Right atrium auricular region (tissue), 2 donors: ENCODE measurements around the gene HES7. TPM values are rescaled to one million over a fixed set of nuclear protein-coding genes. Genes with fewer than 3 reads are reported as not detected.

ENCODE experiments used
- DNase-seq: peaks from one replicate; pipeline ENCODE4 v3.0.0-alpha.2; 2019; ENCODE audit warnings: low spot score
- H3K27ac ChIP-seq, 2 donors: fragments of 200-600 bp; sonication (generic); 1 replicate in 1 of 2; 2 replicates in 1 of 2; pipeline ENCODE4 v1.5.1; 2016 to 2019
- H3K27me3 ChIP-seq, 2 donors: fragments of 200-600 bp; sonication (generic); one replicate each; pipeline versions ENCODE4 v1.5.1 to v1.6.0; 2017 to 2019
- H3K36me3 ChIP-seq: fragments of 200-600 bp; sonication (generic); one replicate; pipeline ENCODE4 v1.5.1; 2016
- H3K4me1 ChIP-seq, 2 donors: fragments of 200-600 bp; sonication (generic); one replicate each; pipeline versions ENCODE4 v1.5.1 to v1.6.0; 2017 to 2019
- H3K4me3 ChIP-seq, 2 donors: fragments of 200-600 bp; sonication (generic); 1 replicate in 1 of 2; 2 replicates in 1 of 2; pipeline ENCODE4 v1.5.1; 2017 to 2019; ENCODE audit warnings: mild to moderate bottlenecking in 1 of 2, moderate library complexity in 1 of 2
- H3K9me3 ChIP-seq, 2 donors: fragments of 200-600 bp; sonication (generic); one replicate each; pipeline ENCODE4 v1.5.1; 2019
- total RNA-seq, 2 donors: library from RNA; depleted of rRNA; stranded (reverse); fragments of >200 nt; gene quantifications; one replicate each; pipeline ENCODE4 v1.1.0, GENCODE V29; 2016
- TF ChIP-seq, protein P1 (sequence below), 2 donors: fragments of 200-600 bp; sonication (generic); IDR thresholded peaks; one replicate each; pipeline ENCODE4 v1.5.1; 2019; ENCODE audit warnings: antibody characterized with exemption in 2 of 2

HES7 gene
- total RNA-seq, 2 donors from 2014 or later: not detected

- Histone ChIP-seq H3K9me3 (no peaks in the 10 kb centered on the region), H3K27me3 (no peaks in the 10 kb centered on the region), H3K27ac (no peak overlapping the region), H3K4me1 (peaks cover 0 to 38% of the 10 kb centered on the region in 2 donors), H3K36me3 (no peaks in the 10 kb centered on the region), H3K4me3 (no peak overlapping the region)
- TF ChIP-seq, protein P1, sequence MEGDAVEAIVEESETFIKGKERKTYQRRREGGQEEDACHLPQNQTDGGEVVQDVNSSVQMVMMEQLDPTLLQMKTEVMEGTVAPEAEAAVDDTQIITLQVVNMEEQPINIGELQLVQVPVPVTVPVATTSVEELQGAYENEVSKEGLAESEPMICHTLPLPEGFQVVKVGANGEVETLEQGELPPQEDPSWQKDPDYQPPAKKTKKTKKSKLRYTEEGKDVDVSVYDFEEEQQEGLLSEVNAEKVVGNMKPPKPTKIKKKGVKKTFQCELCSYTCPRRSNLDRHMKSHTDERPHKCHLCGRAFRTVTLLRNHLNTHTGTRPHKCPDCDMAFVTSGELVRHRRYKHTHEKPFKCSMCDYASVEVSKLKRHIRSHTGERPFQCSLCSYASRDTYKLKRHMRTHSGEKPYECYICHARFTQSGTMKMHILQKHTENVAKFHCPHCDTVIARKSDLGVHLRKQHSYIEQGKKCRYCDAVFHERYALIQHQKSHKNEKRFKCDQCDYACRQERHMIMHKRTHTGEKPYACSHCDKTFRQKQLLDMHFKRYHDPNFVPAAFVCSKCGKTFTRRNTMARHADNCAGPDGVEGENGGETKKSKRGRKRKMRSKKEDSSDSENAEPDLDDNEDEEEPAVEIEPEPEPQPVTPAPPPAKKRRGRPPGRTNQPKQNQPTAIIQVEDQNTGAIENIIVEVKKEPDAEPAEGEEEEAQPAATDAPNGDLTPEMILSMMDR (IDR thresholded peaks at IDR 0.05): no peak
- DNase-seq: no peak
Observed at GRCh38 chr17:8128125-8128784, 4.3 kb upstream of the HES7 start.

GRCh38 chr17:8126491-8127066 lies 2.7 kb upstream of the HES7 start:
- TF ChIP-seq, protein P1 (IDR thresholded peaks at IDR 0.05): peak in 1 of 2 donors; percentile 15
- Histone ChIP-seq H3K27ac (peak overlapping the region; percentile 76 to 83), H3K9me3 (no peaks in the 10 kb centered on the region), H3K4me1 (peaks cover 0 to 55% of the 10 kb centered on the region in 2 donors), H3K36me3 (no peaks in the 10 kb centered on the region), H3K4me3 (peak overlapping the region; percentile 65 to 66), H3K27me3 (no peaks in the 10 kb centered on the region)
- no peak for DNase-seq

- H3K9me3 ChIP-seq: no peaks in the 10 kb centered on the region
- no peaks in the 10 kb centered on the region for H3K27me3 ChIP-seq
- TF ChIP-seq, protein P1 (IDR thresholded peaks at IDR 0.05): no peak
- no peak for DNase-seq
- H3K36me3 ChIP-seq: no peaks in the 10 kb centered on the region
- H3K4me3 ChIP-seq: peak overlapping the region; percentile 65 to 66
- H3K4me1 ChIP-seq: peaks cover 0 to 60% of the 10 kb centered on the region in 2 donors
- H3K27ac ChIP-seq: peak overlapping the region; percentile 76 to 83
Observed at GRCh38 chr17:8125947-8126490, 2.1 kb upstream of the HES7 start.

- TF ChIP-seq, protein P1 (IDR thresholded peaks at IDR 0.05): no peak
- peak; percentile 87 for DNase-seq
- Histone ChIP-seq H3K9me3 (no peaks in the 10 kb centered on the region), H3K27me3 (no peaks in the 10 kb centered on the region), H3K27ac (peak overlapping the region; percentile 76 to 83), H3K36me3 (no peaks in the 10 kb centered on the region), H3K4me1 (peaks cover 0 to 67% of the 10 kb centered on the region in 2 donors), H3K4me3 (peak overlapping the region; percentile 65 to 66)
Observed at GRCh38 chr17:8125154-8125946, 1.4 kb upstream of the HES7 start.

GRCh38 chr17:8124350-8125153 lies 646 bp upstream of the HES7 start:
- peak overlapping the region; percentile 38 to 63 for H3K4me3 ChIP-seq
- no peaks in the 10 kb centered on the region for H3K9me3 ChIP-seq
- no peak overlapping the region for H3K27ac ChIP-seq
- H3K36me3 ChIP-seq: no peaks in the 10 kb centered on the region
- H3K4me1 ChIP-seq: peaks cover 0 to 69% of the 10 kb centered on the region in 2 donors
- no peak for DNase-seq
- TF ChIP-seq, protein P1 (IDR thresholded peaks at IDR 0.05): no peak
- no peaks in the 10 kb centered on the region for H3K27me3 ChIP-seq
